ENCODE measurements around the gene CCDC198.

DNA sequence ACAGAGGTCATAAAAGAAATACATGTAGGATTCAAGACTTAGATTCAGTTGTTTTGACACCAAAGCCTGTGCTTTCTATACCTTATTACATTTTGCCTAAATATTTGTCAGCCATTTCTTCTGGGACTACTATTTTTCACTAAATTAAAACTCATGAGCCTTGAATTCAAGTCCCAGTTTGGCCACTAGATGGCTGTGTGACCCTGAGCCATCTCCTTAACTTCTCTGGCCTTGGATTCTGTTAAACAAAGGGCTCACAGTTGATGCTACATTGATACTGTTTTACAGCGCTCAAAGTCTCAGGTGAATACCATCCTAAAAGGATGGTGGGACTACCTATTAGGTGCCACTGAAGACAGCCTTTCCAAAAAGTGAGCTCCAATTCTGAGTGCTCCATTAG, 39.6 kb upstream of the CCDC198 start:
- TF ChIP-seq, protein P1, sequence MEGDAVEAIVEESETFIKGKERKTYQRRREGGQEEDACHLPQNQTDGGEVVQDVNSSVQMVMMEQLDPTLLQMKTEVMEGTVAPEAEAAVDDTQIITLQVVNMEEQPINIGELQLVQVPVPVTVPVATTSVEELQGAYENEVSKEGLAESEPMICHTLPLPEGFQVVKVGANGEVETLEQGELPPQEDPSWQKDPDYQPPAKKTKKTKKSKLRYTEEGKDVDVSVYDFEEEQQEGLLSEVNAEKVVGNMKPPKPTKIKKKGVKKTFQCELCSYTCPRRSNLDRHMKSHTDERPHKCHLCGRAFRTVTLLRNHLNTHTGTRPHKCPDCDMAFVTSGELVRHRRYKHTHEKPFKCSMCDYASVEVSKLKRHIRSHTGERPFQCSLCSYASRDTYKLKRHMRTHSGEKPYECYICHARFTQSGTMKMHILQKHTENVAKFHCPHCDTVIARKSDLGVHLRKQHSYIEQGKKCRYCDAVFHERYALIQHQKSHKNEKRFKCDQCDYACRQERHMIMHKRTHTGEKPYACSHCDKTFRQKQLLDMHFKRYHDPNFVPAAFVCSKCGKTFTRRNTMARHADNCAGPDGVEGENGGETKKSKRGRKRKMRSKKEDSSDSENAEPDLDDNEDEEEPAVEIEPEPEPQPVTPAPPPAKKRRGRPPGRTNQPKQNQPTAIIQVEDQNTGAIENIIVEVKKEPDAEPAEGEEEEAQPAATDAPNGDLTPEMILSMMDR (IDR thresholded peaks at IDR 0.05 in 4 of 5, conservative IDR thresholded peaks at IDR 0.05 in 1 of 5): no peak
- no peak for TF ChIP-seq POLR2A (IDR thresholded peaks at IDR 0.05)
